Measurements from ENCODE around the gene RIOX2. TPM values are rescaled to one million over a fixed set of nuclear protein-coding genes. Genes with fewer than 3 reads are reported as not detected.

The RIOX2 gene
- total RNA-seq, 4 donors from 2014 or later = 19.5 to 24.2 (median 21.7) TPM

GRCh38 chr3:97969541-97969940 is 2.7 kb downstream of the RIOX2 start:
- Histone ChIP-seq H3K27me3 (no peaks in the 10 kb centered on the region), H3K9me3 (no peaks in the 10 kb centered on the region), H3K4me1 (peaks cover 12 to 35% (median 27%) of the 10 kb centered on the region in 4 donors), H3K36me3 (peaks cover 0 to 16% (median 5%) of the 10 kb centered on the region in 4 donors), H3K27ac (replicated peaks in 1 of 4) (no peak overlapping the region), H3K4me3 (no peak overlapping the region)
- 97% methylated on average over 3 of the region's 5 CpGs for WGBS
- TF ChIP-seq POLR2A (IDR thresholded peaks at IDR 0.05; ENCODE audit: low read depth) (no peak), POLR2AphosphoS5 (IDR thresholded peaks at IDR 0.05) (no peak), CTCF (IDR thresholded peaks at IDR 0.05) (no peak), EP300 (IDR thresholded peaks at IDR 0.05) (no peak)
- DNase-seq (ENCODE audit: extremely low spot score) = no peak
- intact Hi-C loops (cut with DNase I) = no loop called here

GRCh38 chr3:97968376-97968775 is 3.9 kb downstream of the RIOX2 start:
- WGBS = 88% methylated on average over 1 of the region's 1 CpG
- TF ChIP-seq EP300 (IDR thresholded peaks at IDR 0.05) = no peak
- TF ChIP-seq POLR2AphosphoS5 (IDR thresholded peaks at IDR 0.05) = no peak
- TF ChIP-seq POLR2A (IDR thresholded peaks at IDR 0.05; ENCODE audit: low read depth) = no peak
- TF ChIP-seq CTCF (IDR thresholded peaks at IDR 0.05) = no peak
- intact Hi-C loops (cut with DNase I) = no loop called here

GRCh38 chr3:97967966-97968365 is 4.3 kb downstream of the RIOX2 start:
- Histone ChIP-seq H3K27me3 (no peaks in the 10 kb centered on the region), H3K27ac (replicated peaks in 1 of 4) (no peak overlapping the region), H3K4me3 (no peak overlapping the region), H3K4me1 (peaks cover 12 to 34% (median 27%) of the 10 kb centered on the region in 4 donors), H3K9me3 (no peaks in the 10 kb centered on the region), H3K36me3 (peaks cover 0 to 21% (median 5%) of the 10 kb centered on the region in 4 donors)
- DNase-seq (ENCODE audit: extremely low spot score) = no peak
- intact Hi-C loops (cut with DNase I) = no loop called here
- TF ChIP-seq EP300 (IDR thresholded peaks at IDR 0.05) = no peak
- TF ChIP-seq CTCF (IDR thresholded peaks at IDR 0.05) = no peak
- no peak for TF ChIP-seq POLR2A (IDR thresholded peaks at IDR 0.05; ENCODE audit: low read depth)
- no peak for TF ChIP-seq POLR2AphosphoS5 (IDR thresholded peaks at IDR 0.05)
- WGBS = 96% methylated on average over 8 of the region's 8 CpGs

More at GRCh38 chr3:97968376-97968775, 3.9 kb downstream of the RIOX2 start:
- Histone ChIP-seq H3K27ac (replicated peaks in 1 of 4) (no peak overlapping the region), H3K27me3 (no peaks in the 10 kb centered on the region), H3K4me3 (no peak overlapping the region), H3K9me3 (no peaks in the 10 kb centered on the region), H3K36me3 (peaks cover 0 to 21% (median 5%) of the 10 kb centered on the region in 4 donors), H3K4me1 (peaks cover 12 to 35% (median 27%) of the 10 kb centered on the region in 4 donors)
- no peak for DNase-seq (ENCODE audit: extremely low spot score)

- intact Hi-C loops (cut with DNase I) = no loop called here
- TF ChIP-seq POLR2AphosphoS5 (IDR thresholded peaks at IDR 0.05) (no peak), CTCF (IDR thresholded peaks at IDR 0.05) (no peak), POLR2A (IDR thresholded peaks at IDR 0.05; ENCODE audit: low read depth) (no peak), EP300 (IDR thresholded peaks at IDR 0.05) (no peak)
- Histone ChIP-seq H3K4me3 (no peak overlapping the region), H3K4me1 (peaks cover 3 to 10% (median 9%) of the 10 kb centered on the region in 4 donors), H3K27me3 (no peaks in the 10 kb centered on the region), H3K27ac (replicated peaks in 1 of 4) (no peak overlapping the region), H3K9me3 (no peaks in the 10 kb centered on the region), H3K36me3 (peaks cover 0 to 50% (median 9%) of the 10 kb centered on the region in 4 donors)
- no peak for DNase-seq (ENCODE audit: extremely low spot score)
- WGBS = 77% methylated on average over 8 of the region's 8 CpGs
These were observed 11.1 kb downstream of the RIOX2 start for GRCh38 chr3:97960993-97961766.

All from esophagus muscularis mucosa (tissue), 4 donors.